Astrocyte (in vitro differentiated cells and primary cell): Measurements from ENCODE around the gene USH1C. TPM values are rescaled to one million over a fixed set of nuclear protein-coding genes. Genes with fewer than 3 reads are reported as not detected.
A peak's percentile ranks its signal among the peaks of the same experiment; 100 is the strongest.

Experiments
- DNase-seq: peaks from one replicate; pipeline ENCODE4 v3.0.0-alpha.2; 2010; ENCODE audit warnings: low read depth
- FAIRE-seq: peaks from 2 replicates; lab custom pipeline; 2011; peaks lifted over from hg19 to GRCh38; lab: Jason Lieb, UNC
- H2AFZ ChIP-seq: 2 replicates; pipeline ENCODE4 v1.6.0; 2012; ENCODE audit warnings: low read depth, low read length, inconsistent platforms
- H3K27ac ChIP-seq: 2 replicates; pipeline ENCODE4 v1.5.1; 2011; ENCODE audit warnings: low read depth, low read length, inconsistent platforms
- H3K27me3 ChIP-seq: 2 replicates; pipeline ENCODE4 v1.6.0; 2011; ENCODE audit warnings: low read length, inconsistent platforms; ENCODE audit not compliant: insufficient read depth
- H3K36me3 ChIP-seq: 2 replicates; pipeline ENCODE4 v1.5.1; 2011; ENCODE audit warnings: low read length, inconsistent platforms; ENCODE audit not compliant: insufficient read depth
- H3K4me1 ChIP-seq: 2 replicates; pipeline ENCODE4 v1.5.1; 2011; ENCODE audit warnings: low read length, inconsistent platforms; ENCODE audit not compliant: insufficient read depth
- H3K4me2 ChIP-seq: 2 replicates; pipeline ENCODE4 v1.6.0; 2012; ENCODE audit warnings: low read length, inconsistent platforms
- H3K4me3 ChIP-seq: 2 replicates; pipeline ENCODE4 v1.5.1; 2011; ENCODE audit warnings: low read depth, mild to moderate bottlenecking, low read length, inconsistent platforms; ENCODE audit not compliant: insufficient read depth
- H3K79me2 ChIP-seq: 2 replicates; pipeline ENCODE4 v1.6.0; 2012; ENCODE audit warnings: mild to moderate bottlenecking, low read length, inconsistent platforms; ENCODE audit not compliant: insufficient read depth
- H3K9ac ChIP-seq: 2 replicates; pipeline ENCODE4 v1.6.0; 2012; ENCODE audit warnings: mild to moderate bottlenecking, low read length, inconsistent platforms
- H3K9me3 ChIP-seq: 2 replicates; pipeline ENCODE4 v1.5.1; 2012; ENCODE audit warnings: low read depth, mild to moderate bottlenecking, low read length, inconsistent platforms; ENCODE audit not compliant: insufficient read depth
- H4K20me1 ChIP-seq: 2 replicates; pipeline ENCODE4 v1.6.0; 2012; ENCODE audit warnings: low read length, inconsistent platforms; ENCODE audit not compliant: insufficient read depth
- H3K27ac Mint-ChIP-seq: one replicate; pipeline ENCODE4 v1.8.0; 2021; ENCODE audit warnings: mild to moderate bottlenecking, mixed read lengths; ENCODE audit not compliant: unreplicated experiment
- H3K27me3 Mint-ChIP-seq: one replicate; pipeline ENCODE4 v1.8.0; 2021; ENCODE audit warnings: low read depth, mixed read lengths; ENCODE audit not compliant: unreplicated experiment
- H3K36me3 Mint-ChIP-seq: one replicate; pipeline ENCODE4 v1.8.0; 2021; ENCODE audit warnings: low read depth, mixed read lengths; ENCODE audit not compliant: unreplicated experiment
- H3K4me1 Mint-ChIP-seq: one replicate; pipeline ENCODE4 v1.8.0; 2021; ENCODE audit warnings: low read depth, mixed read lengths; ENCODE audit not compliant: unreplicated experiment
- H3K4me3 Mint-ChIP-seq: one replicate; pipeline ENCODE4 v1.8.0; 2021; ENCODE audit warnings: mild to moderate bottlenecking, moderate library complexity, mixed read lengths; ENCODE audit not compliant: unreplicated experiment
- H3K9me3 Mint-ChIP-seq: one replicate; pipeline ENCODE4 v1.8.0; 2021; ENCODE audit warnings: mild to moderate bottlenecking, mixed read lengths; ENCODE audit not compliant: unreplicated experiment
- EZH2 ChIP-seq: IDR thresholded peaks from 2 replicates; pipeline ENCODE4 v1.6.1; 2012; ENCODE audit warnings: mild to moderate bottlenecking, low read length, inconsistent platforms; ENCODE audit not compliant: insufficient read depth
- total RNA-seq: library from RNA; stranded (reverse); gene quantifications from 2 replicates; pipeline ENCODE4 v1.2.1, GENCODE V29; 2021
- TF ChIP-seq, protein P1 (sequence below): IDR thresholded peaks from 2 replicates; pipeline ENCODE4 v1.5.1; 2011; ENCODE audit warnings: low read depth, mild to moderate bottlenecking, inconsistent platforms, low read length, moderate library complexity; ENCODE audit not compliant: insufficient read depth

The USH1C gene
- total RNA-seq, 1 donor from 2014 or later = not detected

GRCh38 chr11:17528906-17529843, 15.0 kb downstream of the USH1C start:
- Mint-ChIP-seq H3K4me1 (peaks cover 5% of the 10 kb centered on the region), H3K4me3 (no peak overlapping the region), H3K27ac (no peak overlapping the region), H3K36me3 (no peaks in the 10 kb centered on the region), H3K9me3 (no peaks in the 10 kb centered on the region), H3K27me3 (peaks cover 45% of the 10 kb centered on the region)
- no peaks in the 10 kb centered on the region for H4K20me1 ChIP-seq
- H3K79me2 ChIP-seq = no peaks in the 10 kb centered on the region
- H3K27ac ChIP-seq = no peak overlapping the region
- no peak for DNase-seq
- no peak overlapping the region for H3K9ac ChIP-seq
- no peak overlapping the region for H3K4me3 ChIP-seq
- H3K9me3 ChIP-seq = no peaks in the 10 kb centered on the region
- no peaks in the 10 kb centered on the region for H3K36me3 ChIP-seq
- no peak for FAIRE-seq
- H3K4me1 ChIP-seq = peaks cover 4% of the 10 kb centered on the region
- H3K4me2 ChIP-seq = no peak overlapping the region
- H3K27me3 ChIP-seq = peaks cover 19% of the 10 kb centered on the region
- TF ChIP-seq, protein P1, sequence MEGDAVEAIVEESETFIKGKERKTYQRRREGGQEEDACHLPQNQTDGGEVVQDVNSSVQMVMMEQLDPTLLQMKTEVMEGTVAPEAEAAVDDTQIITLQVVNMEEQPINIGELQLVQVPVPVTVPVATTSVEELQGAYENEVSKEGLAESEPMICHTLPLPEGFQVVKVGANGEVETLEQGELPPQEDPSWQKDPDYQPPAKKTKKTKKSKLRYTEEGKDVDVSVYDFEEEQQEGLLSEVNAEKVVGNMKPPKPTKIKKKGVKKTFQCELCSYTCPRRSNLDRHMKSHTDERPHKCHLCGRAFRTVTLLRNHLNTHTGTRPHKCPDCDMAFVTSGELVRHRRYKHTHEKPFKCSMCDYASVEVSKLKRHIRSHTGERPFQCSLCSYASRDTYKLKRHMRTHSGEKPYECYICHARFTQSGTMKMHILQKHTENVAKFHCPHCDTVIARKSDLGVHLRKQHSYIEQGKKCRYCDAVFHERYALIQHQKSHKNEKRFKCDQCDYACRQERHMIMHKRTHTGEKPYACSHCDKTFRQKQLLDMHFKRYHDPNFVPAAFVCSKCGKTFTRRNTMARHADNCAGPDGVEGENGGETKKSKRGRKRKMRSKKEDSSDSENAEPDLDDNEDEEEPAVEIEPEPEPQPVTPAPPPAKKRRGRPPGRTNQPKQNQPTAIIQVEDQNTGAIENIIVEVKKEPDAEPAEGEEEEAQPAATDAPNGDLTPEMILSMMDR = no peak
- no peak for TF ChIP-seq EZH2
- H2AFZ ChIP-seq = no peak overlapping the region

DNA sequence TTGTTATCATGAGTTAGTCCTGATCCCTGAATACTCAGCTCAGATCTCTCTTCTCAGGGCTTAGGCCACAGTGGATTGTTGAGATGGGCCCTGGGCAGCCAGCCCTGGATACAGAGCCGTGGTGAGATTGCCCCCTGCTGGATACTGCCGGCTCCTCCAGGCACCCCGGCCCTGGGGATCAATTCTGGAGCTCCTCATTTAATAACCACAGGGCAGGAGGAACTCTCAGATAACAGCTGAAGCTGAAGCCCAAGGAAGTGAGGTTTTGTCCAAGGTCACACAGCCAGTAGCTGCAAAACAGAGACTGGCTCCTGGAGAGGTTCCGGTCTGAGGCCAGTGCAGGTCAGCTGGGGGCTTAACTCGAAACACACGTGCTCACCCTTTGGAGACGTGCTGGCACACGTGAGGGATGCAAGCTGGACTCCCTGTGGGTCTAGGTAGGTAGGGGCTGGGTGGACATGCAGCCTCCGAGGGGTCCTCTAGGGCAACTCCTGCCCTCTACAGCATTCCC, 16.0 kb downstream of the USH1C start:
- DNase-seq = no peak
- Histone ChIP-seq H3K27ac (no peak overlapping the region), H3K9ac (no peak overlapping the region)

More for the DNA sequence above, 16.0 kb downstream of the USH1C start:
- H3K36me3 Mint-ChIP-seq = no peaks in the 10 kb centered on the region
- no peak overlapping the region for H3K27ac Mint-ChIP-seq
- H3K4me1 ChIP-seq = peaks cover 4% of the 10 kb centered on the region
- no peak overlapping the region for H2AFZ ChIP-seq
- no peak overlapping the region for H3K4me3 ChIP-seq
- no peak overlapping the region for H3K4me2 ChIP-seq
- peaks cover 19% of the 10 kb centered on the region for H3K27me3 ChIP-seq
- H3K9me3 Mint-ChIP-seq = no peaks in the 10 kb centered on the region
- H3K4me3 Mint-ChIP-seq = no peak overlapping the region
- peaks cover 49% of the 10 kb centered on the region for H3K27me3 Mint-ChIP-seq
- no peaks in the 10 kb centered on the region for H3K36me3 ChIP-seq
- H4K20me1 ChIP-seq = no peaks in the 10 kb centered on the region
- no peaks in the 10 kb centered on the region for H3K9me3 ChIP-seq
- TF ChIP-seq, protein P1 = peak; percentile 55
- TF ChIP-seq EZH2 = no peak
- no peak for FAIRE-seq
- peaks cover 5% of the 10 kb centered on the region for H3K4me1 Mint-ChIP-seq
- no peaks in the 10 kb centered on the region for H3K79me2 ChIP-seq
